Epithelial cell of esophagus (primary cell): ENCODE results near the gene LMAN1.

Source experiments
- DNase-seq: peaks from one replicate; pipeline ENCODE4 v3.0.0; 2010; ENCODE audit warnings: low read depth
- H3K4me3 ChIP-seq: 2 replicates; pipeline ENCODE4 v1.5.1; 2011; ENCODE audit warnings: mild to moderate bottlenecking, low read length, control low read depth
- TF ChIP-seq, protein P1 (sequence below): IDR thresholded peaks from 2 replicates; pipeline ENCODE4 v1.5.1; 2011; ENCODE audit warnings: low read depth, mild to moderate bottlenecking, low read length, control low read depth, inconsistent platforms; ENCODE audit not compliant: insufficient read depth; ENCODE audit errors: missing control alignments

LMAN1 gene

DNA sequence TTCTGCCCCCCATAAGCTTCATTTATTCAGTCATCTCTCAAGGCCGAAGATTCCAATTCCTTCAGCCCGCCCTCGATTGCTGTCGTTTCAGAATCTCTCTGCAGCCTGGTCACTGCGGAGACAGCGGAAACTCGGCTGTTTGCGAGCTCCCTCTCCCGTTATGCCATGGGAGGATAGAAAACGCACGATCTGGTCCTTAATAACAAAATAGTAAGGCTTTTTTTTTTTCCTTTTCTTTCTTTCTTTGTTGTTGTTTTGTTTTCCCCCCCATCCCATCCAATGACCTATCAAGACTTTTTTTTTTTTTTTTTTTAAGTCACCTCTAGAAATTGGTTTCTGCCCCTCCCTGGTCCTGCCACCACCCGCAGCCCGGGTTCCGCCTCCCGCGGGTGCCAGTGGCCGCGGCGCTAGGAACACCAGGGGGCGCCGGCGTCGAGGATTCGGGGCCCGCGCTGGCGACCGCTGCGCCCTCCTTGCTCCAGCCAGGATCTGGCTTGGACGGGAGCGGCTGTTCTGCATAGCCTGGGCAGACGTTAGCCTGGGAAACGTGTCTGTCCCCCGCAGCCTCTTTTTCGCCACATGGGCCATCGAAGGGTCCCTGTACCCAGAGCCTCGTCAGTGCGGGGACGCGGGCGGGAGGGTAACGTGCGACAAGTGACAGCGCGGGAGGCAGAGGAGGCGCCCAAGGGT, 50.7 kb downstream of the LMAN1 start:
- TF ChIP-seq, protein P1, sequence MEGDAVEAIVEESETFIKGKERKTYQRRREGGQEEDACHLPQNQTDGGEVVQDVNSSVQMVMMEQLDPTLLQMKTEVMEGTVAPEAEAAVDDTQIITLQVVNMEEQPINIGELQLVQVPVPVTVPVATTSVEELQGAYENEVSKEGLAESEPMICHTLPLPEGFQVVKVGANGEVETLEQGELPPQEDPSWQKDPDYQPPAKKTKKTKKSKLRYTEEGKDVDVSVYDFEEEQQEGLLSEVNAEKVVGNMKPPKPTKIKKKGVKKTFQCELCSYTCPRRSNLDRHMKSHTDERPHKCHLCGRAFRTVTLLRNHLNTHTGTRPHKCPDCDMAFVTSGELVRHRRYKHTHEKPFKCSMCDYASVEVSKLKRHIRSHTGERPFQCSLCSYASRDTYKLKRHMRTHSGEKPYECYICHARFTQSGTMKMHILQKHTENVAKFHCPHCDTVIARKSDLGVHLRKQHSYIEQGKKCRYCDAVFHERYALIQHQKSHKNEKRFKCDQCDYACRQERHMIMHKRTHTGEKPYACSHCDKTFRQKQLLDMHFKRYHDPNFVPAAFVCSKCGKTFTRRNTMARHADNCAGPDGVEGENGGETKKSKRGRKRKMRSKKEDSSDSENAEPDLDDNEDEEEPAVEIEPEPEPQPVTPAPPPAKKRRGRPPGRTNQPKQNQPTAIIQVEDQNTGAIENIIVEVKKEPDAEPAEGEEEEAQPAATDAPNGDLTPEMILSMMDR, result peak; percentile 54
- peak; percentile 59 for DNase-seq

GRCh38 chr18:59306640-59307039, 52.4 kb downstream of the LMAN1 start:
- no peak for DNase-seq
- TF ChIP-seq, protein P1, result no peak
- no peak overlapping the region for H3K4me3 ChIP-seq

More for the DNA sequence above, 50.7 kb downstream of the LMAN1 start:
- H3K4me3 ChIP-seq, result no peak overlapping the region

GRCh38 chr18:59305295-59305694, 53.8 kb downstream of the LMAN1 start:
- no peak overlapping the region for H3K4me3 ChIP-seq
- no peak for DNase-seq
- TF ChIP-seq, protein P1, result no peak

DNA sequence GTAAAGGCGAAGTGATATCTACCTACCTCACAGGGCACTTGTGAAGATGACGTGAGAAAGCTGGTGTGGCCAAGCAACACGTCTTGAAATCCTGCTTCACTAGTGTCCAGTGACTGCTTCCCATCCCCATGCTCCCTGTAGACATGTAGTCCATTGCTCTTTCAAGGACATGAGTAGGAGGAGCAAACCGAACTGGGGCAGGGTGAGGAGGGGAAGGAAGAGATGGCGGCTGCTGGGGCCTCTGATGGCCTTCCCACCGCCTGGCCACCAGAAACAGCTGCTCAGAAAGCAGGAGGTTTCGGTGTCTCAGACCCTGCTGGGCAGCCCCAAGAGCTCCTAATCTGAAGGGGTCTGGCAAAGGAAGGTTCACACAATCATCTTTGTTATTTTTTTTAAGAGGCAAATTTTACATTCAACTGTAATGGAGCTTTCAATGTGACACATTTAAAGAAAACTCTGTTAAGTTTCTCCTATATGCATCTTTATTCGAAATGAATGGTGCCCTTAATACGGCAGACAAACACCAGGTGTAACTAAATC, 55.3 kb downstream of the LMAN1 start:
- TF ChIP-seq, protein P1, result no peak
- no peak for DNase-seq
- H3K4me3 ChIP-seq, result no peak overlapping the region

- no peak for DNase-seq
- TF ChIP-seq, protein P1, result no peak
- H3K4me3 ChIP-seq, result no peak overlapping the region
Observed at GRCh38 chr18:59303006-59303405, 56.1 kb downstream of the LMAN1 start.

DNA sequence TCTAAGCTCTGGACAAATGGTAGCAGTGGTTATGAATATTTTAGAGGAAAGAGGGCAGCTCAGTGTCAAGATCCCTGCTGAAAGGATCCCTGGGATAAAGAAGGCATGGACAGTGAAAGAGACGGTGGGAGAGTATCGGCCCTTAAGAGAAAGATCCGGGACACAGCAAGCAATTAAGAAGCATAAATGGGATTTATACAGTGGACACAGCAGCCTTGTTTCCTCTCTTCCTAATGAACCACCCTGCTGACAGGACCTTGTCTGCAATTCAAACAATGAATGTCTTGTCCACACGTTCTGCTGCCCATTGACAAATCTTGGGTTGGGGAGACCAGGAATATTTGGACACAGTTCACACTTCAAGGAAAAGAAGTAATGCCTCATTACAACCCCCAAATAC, 57.1 kb downstream of the LMAN1 start:
- H3K4me3 ChIP-seq, result no peak overlapping the region
- TF ChIP-seq, protein P1, result no peak
- no peak for DNase-seq
